NCI-H748 (cell line): ENCODE results near the gene DPM3.
"Not testable (repeated sequence)": the region's sequence is repeated elsewhere in the genome, so short reads cannot be mapped to it uniquely, and the experiment has no call there.

Experiments
- DNase-seq: peaks from one replicate; lab custom pipeline; 2025; ENCODE audit not compliant: unreplicated experiment; lab: John Stamatoyannopoulos, UW

The DPM3 gene

GRCh38 chr1:155162631-155163030 is 22.3 kb upstream of the DPM3 start:
- not testable (repeated sequence) for DNase-seq

DNA sequence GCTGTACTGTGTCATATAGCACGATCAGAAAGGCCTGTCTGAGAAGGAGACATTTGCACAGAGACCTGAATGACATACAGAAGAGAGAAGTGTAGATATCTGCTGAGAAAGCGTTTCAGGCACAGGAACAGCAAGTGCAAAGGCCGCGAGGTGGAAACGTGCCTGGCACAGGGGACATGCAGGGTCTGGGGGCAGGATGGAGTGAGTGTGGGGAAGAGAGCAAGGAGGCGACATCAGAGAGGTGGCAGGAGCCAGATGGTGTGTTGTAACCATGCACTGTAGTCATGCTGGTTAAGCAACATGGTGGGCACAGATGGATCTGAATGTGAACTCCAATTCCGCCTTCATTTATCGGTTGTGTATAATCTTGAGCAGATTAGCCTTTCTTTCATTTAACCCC is 19.8 kb upstream of the DPM3 start:
- no peak for DNase-seq

- DNase-seq = no peak
Observed at GRCh38 chr1:155158991-155159390, 18.7 kb upstream of the DPM3 start.

- not testable (repeated sequence) for DNase-seq
Observed at GRCh38 chr1:155155996-155156643, 15.8 kb upstream of the DPM3 start.

GRCh38 chr1:155145491-155145890 is 5.2 kb upstream of the DPM3 start:
- no peak for DNase-seq

- no peak for DNase-seq
Observed at GRCh38 chr1:155141749-155142148, 1.4 kb upstream of the DPM3 start.

DNA sequence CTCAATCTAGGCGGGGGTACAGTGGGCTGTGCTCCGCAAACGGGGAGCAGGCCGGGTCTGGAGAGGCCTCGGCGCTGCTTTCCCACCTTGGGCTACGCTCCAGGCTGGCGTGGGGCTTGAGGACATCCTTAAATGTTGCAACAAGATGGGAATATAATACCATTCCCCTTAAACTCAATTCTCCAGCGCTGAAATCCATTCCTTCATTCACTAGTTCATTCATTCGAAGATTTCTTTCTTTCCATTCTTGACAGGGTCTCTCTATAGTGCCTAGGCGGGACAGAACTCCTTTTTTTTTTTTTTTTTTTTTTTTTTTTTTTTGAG is 261 bp upstream of the DPM3 start:
- DNase-seq = no peak

DNA sequence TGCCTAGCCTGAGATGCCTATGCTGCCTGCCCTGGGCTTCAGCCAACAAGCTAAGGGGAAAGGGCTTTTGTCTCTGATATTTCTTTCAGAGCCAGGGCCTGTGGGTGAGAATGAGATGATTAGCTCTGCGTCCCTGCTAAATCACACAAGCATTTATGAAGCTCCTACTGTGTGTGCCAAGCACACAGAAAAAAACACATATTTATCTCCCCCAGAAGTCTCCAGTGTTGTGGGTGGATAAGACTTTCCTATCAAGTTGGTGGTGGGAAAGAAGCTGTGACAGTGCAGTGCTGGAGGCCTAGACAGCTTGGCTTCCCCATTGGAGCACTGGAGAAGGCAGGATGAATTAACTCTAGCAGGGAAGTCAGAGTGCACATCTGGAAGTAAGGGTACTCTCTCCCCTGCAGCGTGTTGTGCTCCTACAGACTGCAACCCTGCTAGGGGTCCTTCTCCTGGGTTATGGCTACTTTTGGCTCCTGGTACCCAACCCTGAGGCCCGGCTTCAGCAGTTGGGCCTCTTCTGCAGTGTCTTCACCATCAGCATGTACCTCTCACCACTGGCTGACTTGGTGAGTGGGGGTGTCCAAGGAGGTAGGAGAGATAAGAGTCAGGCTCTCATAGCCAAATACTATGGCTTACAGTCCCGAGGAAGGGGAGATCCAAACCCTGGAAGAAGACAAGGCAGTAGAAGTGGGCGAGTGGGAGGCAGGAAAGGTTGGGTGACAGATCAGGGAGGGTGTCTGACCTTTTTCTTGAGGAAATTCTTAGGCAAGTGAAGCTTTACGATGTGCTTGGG is 3.0 kb downstream of the DPM3 start:
- no peak for DNase-seq

DNA sequence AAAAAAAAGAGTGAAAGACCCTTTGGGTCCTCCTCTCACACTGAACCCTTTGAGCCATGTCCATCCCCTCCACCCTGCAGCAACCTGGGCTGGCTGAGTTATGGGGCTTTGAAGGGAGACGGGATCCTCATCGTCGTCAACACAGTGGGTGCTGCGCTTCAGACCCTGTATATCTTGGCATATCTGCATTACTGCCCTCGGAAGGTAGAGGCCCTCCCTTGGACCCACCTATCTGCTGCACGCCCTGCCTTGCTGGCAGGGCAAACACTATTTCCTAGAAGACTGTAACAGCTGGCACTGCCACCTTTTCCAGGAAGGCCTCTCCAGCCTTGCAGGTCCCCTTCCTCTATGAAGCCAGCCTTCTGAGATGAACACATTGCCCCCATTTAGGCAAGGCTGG is 3.6 kb downstream of the DPM3 start:
- peak; percentile 28 for DNase-seq

DNA sequence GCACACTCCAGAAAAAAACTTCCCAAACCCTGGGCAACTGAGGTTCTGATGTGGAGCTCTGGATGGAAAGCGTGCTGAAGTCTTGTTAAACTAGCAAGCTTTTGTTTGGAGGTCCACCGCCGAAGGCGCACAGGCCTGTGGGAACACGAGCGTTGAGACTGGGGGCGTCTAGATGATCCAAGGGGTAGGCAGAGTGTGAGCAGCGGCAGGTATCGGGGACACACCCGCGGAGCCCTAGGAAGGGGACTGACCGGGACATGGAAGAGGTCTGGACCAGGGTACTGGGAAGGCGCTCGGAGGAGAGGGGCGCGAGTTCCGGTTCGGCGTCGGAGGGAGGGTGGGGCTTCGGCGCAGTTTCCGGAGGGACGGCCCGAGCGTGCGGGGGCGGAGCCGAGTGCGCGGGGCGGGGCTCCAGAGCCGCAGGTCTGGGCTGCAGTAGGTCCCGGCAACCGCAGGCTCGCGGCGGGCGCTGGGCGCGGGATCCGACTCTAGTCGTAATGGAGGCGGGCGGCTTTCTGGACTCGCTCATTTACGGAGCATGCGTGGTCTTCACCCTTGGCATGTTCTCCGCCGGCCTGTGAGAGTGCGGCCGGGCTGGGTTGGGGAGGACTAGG is 4.8 kb downstream of the DPM3 start, which contains the start of gene SLC50A1:
Gene SLC50A1, plus strand, starts transcription at position 438 of the 614 bp plus-strand sequence. Its CDS starts 60 bp downstream, at position 498.
- peak; percentile 97 for DNase-seq

- DNase-seq = peak; percentile 81
Observed at GRCh38 chr1:155134880-155135414, 5.4 kb downstream of the DPM3 start.

- no peak for DNase-seq
Observed at GRCh38 chr1:155134322-155134721, 6.0 kb downstream of the DPM3 start.

DNA sequence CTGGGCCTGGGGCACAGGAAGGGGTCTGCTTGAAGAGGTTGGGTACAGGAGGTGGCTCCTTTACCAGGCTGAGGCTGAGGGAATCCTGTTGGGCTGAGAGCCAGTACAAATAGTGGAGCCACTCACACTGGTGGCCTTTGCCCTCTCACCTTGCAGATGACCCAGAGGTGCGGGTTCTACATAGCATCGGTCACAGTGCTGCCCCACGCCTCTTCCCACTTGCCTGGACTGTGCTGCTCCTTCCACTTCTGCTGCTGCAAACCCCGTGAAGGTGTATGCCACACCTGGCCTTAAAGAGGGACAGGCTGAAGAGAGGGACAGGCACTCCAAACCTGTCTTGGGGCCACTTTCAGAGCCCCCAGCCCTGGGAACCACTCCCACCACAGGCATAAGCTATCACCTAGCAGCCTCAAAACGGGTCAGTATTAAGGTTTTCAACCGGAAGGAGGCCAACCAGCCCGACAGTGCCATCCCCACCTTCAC is 6.5 kb downstream of the DPM3 start:
- no peak for DNase-seq

DNA sequence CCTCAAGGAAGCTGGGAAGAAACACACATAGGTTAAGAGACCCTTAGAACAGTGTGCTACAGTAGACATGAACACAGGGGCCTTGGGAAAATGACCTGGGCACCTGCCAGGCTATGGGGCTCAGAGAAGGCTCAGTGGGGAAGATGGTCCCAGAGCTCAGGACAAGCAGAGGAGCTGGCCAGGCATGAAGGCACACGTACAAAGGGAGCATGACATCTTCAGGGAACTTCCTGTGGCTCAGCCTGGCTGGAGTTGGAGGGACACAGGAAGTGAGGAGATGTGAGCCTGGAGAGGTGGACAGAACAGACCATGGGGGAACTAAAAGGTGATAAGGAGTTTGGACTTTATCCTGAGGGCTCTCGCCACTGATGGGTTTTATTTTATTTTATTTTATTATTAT is 8.5 kb downstream of the DPM3 start:
- DNase-seq = no peak

DNA sequence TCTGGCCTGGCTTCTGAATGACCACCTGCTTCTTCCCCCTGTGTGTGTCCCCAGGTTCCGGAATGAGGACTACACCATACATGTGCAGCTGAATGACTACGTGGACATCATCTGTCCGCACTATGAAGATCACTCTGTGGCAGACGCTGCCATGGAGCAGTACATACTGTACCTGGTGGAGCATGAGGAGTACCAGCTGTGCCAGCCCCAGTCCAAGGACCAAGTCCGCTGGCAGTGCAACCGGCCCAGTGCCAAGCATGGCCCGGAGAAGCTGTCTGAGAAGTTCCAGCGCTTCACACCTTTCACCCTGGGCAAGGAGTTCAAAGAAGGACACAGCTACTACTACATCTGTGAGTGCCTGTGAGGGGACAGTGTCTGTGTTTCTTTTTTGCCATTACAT is 9.0 kb downstream of the DPM3 start:
- no peak for DNase-seq

DNA sequence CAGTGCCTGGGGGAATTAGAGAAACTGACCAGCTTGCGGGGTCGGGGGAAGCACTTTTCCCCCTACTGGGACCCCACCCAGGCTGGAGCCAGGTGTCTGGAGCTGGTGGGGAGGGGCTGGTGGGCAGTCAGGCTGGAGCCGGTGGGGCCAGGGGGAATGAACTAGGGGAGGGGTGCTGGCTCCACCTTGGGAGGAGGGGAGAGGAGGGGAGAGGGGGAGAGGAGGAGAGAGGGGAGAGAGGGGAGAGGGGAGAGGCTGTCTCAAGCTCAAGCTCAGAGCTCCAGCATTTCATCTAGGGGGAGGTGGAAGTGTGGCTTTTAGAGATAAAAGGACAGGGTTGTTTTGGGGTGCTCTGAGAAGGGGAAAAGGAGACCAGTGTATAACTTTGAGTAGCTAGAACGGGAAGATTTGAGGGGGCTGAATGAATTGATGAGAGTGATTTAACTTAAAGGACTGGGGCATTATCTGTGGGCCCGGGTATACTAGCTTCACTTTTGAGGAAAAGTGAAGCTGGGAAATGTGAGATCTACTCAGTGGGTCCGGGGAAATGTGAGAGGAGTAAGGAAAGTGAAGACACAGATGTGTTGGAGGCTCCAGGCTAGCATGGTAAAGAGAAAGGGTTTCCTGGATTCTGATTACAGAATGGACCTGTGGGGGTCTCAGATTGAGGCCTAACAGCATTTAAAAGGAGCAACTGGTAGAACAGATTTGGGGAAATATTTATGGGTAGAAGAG is 9.9 kb downstream of the DPM3 start:
- DNase-seq = no peak

DNA sequence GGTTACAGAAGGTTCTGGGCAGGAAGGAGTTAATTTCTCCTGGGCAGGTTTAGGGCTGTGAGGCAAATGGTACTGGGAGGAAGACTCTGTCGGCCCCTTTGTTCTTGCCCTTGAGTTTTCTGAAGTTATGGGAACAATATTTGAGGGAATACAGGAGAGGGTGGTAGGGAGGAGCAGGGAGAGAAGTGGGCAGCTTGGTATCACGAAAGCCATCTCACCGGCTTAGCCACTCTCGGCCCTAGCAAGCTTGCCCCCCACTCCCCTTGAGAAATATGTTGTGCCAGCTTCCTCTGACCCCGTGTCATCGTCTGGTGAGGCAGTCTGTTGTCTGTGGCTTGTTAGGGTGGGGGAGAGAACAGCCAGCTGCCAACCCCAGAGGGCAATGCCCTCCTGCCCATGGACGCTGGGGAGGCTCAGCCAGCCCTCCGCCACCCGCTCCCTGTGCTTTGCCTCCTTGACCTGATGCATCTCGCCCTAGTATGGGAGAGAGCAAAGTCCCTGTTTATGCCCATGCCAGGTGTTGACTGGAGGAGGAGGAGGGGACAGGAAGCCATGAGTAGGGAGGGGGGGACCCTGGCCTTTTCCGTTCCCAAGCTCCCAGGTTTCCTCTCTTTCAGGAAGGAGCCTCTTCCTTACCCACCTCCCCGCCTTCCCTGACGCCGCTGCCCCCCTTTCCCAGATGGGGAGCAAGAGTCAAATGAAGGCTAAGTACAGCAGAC is 11.4 kb downstream of the DPM3 start:
- no peak for DNase-seq

DNA sequence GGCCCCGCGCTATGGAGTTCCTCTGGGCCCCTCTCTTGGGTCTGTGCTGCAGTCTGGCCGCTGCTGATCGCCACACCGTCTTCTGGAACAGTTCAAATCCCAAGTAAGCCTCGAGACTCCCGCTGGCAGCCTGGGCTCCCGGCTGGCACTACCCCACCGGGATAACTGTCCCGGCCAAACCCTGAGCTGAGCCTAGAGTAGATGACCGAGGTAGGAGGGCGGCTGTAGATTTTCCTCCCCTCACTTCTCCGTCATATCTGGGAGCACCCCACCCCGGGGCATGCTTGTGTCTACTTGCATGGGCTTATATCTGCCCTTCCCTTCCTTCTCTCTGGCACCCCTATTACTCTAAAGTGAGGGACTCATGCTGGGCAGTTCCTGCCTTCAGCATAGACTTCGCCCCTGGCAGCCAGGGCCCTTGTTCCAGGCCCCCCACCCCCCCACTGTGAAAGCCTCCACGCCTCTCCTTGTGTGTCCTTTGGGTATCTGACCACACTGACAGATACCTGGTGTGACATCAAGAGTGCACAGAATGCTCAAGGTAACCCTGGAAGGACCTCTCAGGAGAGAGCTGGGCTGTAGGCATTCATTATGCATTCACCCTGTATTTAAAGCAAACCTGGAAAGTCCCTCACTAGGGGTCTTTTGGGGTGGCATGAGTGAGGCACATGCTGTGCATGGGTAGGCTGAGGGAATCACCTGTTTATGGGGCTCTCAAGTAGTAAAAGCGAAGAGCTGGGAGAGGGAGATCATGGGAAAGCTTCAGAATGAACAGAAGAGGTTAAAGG is 12.2 kb downstream of the DPM3 start:
- no peak for DNase-seq

GRCh38 chr1:155127105-155127966 is 13.0 kb downstream of the DPM3 start, which contains the start of gene EFNA1:
EFNA1 (plus strand) TSS chr1:155127876; CDS start chr1:155127978, 102 bp downstream.
- peak; percentile 76 for DNase-seq
